Hypothalamus (tissue), 51 donors: Measurements from ENCODE around the gene TOMM5.

Source experiments
- DNase-seq, 51 donors: peaks; one replicate each; lab custom pipeline; 2025; lab: John Stamatoyannopoulos, UW

Gene TOMM5

DNA sequence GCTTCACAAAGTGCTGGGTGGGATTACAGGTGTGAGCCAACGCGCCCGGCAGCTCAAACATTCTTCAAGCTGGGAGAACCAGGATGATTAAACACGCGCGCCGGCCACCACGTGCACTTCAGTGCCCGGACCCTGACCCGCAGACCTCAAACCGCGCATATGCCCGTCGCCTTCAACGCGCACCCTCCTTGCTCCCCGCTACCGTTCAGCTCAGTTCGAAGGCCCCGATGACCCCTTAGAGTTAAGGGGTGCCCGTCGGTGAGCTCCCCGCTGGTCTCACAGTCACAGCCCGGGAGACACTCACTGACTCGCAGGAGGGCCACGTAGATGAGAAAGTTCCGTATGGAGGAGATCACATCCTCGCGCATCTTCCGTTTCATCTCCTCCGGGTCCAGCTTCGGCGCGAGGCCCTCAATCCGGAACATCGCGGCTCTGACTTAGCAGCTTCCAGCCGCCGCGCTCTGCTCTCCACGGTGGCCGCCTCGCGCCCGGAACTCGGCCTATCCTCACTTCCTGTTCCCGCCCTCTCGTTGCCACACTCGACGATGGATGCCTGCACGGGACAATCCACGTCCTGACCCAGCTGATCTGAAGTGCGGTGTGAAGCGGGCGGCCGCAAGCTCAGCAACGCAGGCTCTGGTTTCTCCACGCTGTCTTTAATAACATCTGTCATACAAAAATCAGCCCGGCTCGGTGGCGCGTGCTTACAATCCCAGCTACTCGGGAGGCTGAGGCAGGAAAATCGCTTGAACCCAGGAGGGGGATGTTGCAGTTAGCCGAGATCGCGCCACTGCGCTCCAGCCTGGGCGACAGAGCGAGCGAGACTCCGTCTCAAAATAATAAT, at the start of gene TOMM5:
TOMM5 (minus strand) TSS at position 490 of the 844 bp plus-strand sequence; CDS start at position 425, 65 bp downstream.
- DNase-seq: peak; percentile 46 to 96 (median 89)

DNA sequence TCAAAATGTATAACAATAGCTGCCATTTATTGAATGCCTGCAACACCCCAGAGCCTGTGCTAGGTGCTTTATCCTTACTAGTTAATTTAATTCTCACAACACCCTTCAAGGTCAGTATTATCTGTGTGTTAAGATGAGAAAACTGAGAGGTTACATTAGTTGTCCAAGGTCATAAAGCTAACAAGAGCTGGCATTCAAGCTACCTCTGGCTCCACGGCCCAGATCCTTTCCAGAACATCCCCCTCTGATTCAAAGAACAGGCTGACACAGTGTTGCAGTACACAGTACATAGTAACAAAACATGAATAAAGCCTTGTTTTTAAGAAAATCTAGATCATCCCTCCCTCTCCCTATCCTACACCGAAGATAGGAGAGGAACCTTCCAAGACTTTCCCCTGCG, 48.9 kb upstream of the TOMM5 start:
- DNase-seq: no peak

DNA sequence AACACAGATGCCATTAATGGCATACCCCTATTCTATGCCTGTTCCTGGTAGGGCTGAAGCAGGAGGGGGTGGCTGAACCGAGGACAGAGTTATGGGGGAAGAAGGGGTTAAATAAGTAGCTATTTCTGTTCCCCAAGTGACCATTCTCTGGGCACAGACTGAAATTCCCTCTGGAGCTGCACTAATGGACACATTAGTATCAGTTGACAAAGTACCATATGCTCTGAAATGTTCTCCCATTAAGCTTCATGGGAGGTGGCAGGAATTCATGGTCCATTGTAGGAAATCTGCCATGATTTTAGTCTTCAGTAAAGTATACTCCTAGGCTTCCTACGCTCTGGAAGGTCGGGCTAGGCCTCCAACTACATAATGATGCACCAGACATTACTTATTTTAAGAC, 47.8 kb upstream of the TOMM5 start:
- no peak for DNase-seq

DNA sequence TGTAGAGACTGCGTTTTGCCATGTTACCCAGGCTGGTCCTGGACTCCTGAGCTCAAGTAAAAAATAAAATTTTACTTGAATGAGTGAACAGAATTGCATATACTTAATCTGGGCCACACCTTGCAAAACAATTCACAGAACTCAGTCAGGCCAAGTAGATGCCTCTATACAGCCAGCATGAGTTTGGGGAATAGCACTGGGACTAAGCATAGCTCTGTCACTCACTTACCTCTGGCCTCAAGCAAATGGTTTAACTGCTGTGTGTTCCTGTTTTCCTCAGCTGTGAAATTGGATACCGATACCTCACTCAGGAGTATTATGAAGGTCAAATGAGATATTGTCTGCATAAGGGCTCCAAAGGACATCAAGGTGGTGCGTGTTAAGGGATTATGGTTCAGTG, 47.4 kb upstream of the TOMM5 start:
- no peak for DNase-seq

DNA sequence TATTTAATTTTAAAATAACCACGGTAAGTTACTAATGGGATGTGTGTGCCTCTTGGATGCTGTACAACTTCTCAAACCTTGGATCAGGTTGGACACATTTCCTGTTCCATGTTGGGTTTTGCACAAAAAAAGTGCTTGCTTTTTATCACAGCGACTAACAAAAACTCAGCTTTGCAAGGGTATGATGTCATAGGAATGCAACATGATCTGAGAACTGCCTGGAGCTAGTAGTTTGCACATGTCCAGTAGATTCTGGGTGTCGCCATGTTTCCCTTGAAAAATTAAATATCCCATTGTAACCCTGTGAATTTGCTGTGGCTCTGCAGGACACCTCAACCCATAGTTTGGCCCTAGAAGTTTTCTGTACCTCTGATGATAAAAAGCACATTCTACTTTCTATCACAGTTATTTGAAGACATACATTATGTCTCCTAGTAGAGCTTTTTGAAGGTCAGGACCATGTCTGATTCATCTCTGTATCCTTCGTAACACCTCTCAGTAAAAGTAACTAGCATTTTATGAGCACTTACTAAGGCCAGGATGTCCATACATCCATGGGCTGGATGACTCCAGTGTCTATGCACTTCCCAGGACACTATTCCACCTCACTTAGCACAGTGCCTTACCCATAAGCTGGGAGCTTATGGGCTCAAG, 46.8 kb upstream of the TOMM5 start:
- no peak for DNase-seq

DNA sequence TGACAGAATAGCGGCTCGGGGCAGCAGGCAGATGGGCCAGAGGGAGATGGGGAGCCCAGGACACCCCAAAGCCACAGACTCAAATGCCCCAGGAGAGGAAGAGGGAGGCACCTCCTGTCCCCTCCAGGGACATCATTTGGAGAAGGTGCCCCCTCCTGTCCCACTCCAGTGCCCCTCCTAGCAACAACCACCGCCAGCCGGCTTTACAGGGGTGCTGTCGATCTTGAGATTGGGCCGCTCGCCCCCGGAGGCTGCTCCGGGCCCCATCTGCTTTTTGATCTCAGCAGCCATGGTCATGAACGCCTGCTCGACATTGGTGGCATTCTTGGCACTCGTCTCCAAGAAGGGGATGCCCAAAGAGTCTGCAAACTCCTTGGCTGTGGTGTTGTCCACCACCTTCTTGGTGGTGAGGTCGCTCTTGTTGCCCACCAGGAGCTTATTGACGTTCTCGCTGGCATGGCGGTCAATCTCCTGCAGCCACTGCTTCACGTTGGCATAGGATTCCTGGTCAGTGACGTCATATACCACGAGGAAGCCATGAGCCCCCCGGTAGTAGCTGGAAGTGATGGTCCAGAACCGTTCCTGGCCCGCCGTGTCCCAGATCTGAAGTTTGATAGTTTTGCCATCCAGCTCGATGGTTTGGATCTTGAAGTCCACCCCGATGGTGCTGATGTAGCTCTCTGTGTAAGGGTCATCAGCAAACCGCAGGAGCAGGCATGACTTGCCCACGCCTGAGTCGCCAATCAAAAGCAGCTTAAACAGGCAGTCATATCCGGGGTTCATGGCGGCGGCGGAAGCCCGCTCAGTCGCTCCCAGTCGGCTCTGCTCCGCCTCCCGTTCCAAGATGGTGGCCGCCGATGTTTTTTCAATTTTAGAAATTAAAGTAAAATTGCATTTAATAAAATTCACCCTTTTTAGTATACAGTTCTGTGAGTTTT, 44.4 kb upstream of the TOMM5 start:
- no peak for DNase-seq

DNA sequence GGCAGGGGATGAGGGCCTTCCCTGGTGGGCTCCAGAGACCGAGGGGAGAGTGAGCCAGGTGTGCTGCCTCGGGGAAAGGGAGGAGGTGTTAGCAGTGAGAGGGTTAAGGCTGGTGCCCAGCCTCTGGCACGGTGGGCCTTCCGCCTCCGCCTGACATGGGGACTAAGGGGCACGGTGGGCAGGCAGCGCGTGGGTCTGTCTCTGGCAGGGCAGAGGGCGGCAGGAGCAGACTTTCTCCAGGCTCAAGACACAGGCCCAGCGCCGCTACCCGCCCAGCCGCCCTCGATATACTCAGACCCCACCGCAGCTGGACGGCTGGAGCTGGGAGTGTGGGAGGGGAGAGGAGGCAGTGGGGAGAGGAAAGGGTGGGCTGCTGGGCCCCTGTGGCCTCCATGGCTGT, 43.4 kb upstream of the TOMM5 start:
- no peak for DNase-seq

DNA sequence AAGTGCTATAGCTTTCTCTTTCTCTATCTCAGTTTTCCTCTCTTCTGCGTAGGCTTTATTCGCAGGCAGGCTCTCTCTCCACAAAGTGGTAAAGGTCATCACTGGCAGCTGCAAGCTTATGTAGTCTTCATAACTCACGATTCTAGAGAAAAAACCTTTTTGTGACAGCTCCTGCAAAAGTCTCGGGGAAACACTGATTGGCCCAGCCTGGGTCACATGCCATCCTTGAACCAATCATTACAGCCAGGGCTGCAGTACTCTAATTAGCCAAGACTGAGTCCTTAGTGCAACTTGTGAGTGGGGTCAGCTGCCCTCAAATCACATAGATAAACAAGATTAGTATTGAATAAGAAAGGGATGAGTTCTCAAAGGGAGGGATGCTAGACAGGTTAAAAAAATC, 40.1 kb upstream of the TOMM5 start:
- no peak for DNase-seq

DNA sequence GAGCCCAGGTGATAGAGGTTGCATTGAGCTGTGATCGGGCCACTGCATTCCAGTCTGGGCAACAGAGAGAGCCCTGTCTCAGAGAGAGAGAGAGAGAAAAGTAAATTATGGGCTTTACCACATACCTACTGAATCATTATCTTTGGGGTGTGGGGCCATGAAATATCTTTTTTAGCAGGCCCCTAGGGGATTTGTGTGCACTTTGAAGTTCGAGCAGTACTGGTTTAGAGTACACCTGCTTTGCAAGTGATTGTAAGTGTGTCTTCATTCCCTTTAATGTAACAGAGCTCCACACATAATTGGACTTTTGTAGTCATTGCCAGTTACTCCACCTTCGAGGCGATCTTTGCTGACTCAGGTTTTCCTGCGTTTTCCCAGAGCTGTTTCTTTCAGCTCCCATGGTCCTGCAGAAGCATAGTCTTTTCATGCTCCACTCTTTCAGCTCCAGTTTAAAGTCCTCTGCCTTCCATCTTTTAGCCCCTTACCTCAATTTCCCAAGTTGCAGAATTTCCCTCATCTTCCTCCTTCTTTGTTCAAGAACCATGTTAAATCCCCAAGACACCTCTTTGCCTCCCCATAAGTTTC, 34.4 kb upstream of the TOMM5 start:
- no peak for DNase-seq

DNA sequence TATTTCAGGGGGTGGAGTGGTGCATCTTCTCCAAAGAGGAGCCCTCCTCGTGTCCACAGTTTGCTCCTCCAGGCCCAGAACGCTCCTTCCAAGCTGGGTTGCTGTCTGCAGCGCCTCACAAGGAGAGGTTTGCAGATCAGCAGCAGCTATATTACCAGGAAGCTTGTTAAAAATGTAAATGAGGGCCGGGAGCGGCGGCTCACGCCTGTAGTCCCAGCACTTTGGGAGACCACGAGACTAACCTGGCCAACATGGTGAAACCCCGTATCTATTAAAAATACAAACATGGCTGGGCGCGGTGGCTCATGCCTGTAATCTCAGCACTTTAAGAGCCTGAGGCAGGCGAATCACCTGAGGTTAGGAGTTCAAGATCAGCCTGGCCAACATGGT, 33.4 kb upstream of the TOMM5 start:
- DNase-seq: no peak

DNA sequence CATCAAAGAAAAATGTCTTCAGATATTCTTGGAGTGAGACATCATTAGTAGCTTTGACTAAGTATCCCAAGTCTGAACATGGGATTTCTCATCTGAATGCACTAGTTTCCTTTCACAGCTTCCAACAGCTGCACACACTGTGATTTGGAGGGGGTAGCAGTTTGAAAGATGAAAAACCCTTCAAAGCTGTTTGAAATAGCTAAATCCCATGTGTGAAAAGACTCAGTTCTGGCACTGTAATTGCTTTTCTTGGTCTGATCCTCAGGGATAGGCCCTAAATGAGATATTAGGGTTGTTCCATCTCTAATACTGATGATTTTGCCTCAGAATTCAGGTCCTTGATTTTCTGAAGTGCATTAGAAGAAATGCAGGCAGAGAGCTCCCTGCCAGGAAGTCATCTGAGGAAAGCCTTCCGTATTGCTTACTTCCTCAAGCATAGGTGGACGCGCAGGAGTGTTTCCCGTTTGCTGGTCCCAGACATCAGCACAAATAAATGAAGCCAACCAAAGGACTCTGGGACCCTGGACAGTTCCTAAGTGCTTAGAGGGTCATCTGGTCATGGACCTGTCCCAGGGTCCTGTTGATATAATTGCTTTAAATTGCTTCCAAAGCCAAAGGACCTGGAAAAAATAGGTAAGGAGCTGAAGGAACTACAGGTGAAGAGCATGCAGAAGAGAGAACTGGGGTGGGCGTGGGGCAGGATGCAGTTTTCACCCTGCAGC, 32.8 kb upstream of the TOMM5 start:
- no peak for DNase-seq

DNA sequence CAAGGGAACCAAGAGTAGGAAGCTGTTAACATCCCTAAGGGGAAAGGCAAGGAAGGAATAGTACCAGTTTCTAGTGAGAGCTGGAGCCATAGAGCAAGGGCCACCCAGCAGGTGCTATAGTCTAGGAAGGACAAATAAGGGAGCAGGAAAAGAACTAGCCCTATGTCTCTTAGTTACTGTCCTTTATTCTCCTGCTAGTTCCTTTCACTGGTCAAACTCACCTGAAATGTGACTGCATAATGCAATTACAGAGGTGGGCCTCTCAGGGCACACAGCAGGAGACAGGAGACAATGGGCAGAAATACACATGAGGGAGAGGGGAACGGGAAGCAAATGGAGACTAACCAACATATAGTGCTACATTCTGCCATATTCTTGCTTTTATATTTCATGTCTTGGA, 31.7 kb upstream of the TOMM5 start:
- DNase-seq: no peak

DNA sequence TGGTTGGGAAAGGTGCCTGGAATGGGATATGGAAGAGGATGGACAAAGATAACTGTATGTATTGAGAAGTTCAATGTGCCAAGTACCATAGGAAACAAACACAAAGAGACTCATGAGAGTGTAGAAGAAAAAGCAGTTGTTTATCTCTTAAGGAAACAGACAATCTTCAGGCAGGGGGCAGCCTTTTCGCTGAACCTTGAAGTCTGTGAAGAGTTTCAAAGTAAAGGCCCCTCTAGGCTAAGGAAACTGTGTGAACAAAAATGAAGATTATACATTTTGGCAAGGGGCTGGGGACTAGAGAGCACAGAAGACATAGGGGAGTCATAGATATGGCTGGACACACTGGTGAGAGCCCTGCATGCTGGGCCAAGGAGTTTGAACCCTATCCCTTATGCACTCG, 30.9 kb upstream of the TOMM5 start:
- no peak for DNase-seq

DNA sequence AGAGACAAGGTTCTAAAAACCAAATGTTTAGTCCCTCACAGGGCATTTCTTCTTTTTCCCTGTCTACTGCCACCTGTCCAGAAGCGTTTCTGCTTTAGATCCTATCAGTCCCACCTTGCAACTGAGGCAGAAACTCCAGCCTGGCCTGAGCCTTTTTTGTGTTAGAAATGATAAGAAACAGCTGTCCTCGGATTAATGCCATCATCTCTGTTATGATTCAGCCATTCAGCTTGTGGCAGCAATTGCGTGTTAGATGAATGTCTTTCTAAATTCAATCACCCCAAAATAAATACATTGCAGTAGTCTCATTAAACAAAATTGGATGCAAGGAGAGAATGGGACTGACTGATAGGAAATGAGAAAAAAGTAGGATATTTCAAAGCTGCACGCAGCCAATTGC, 30.1 kb upstream of the TOMM5 start:
- no peak for DNase-seq

DNA sequence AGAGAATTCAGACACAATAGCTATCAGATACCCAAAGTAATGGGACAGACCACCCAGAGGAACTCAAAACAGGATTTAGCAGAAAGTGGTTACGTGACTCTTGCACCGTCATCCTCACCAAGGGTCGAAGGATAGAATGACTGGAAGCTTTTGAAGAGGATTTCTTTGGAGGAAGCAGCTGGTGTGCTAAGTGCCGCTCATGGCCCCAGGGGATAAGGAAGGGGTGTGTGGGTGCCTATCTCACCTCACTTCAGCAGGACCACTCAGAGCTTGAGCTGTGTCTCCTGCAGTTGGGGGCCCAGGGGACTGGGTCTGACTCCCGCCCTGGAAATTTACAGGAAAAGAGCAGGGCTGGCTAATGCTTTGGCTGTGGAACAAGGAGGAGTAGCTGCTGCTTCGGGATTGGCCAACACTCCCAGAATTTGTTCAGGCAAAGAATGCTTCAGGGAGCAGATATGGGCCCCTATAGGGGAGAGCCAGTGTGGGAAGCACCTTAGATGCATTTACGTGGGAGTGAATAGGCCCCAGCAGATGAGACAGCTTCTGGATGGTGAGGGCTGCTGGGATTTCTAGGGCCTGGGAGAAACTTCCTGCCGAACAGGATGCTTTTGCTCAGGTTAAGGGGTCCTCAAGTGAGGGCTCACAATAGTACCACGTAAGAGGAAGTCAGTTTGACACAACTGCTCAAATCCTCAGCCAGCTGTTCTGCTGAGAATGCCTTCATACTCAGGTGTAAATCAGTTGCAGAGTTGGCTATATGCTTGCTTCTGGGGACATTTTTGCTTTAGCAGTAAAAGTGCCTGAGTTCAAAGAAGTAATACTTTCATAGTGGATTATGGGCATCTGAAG, 29.1 kb upstream of the TOMM5 start:
- no peak for DNase-seq

DNA sequence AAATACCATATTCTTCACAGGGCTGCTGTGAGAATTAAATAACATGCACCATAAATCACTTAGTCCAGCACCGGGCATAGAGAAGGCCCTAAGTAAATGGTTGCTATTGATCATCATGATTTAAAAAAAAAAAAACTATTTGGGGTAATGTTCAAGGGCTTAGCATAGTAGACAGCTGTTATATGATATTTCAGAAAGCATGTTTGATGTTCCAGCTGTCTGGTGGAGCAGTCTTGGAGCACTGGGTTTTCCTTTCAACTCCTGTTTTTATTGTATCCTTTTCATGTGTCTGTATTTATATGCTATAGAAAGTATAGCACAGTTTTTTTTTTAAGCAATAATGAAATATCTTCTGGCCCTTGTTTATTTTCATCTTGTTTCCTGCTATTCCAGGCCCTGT, 28.0 kb upstream of the TOMM5 start:
- DNase-seq: no peak

DNA sequence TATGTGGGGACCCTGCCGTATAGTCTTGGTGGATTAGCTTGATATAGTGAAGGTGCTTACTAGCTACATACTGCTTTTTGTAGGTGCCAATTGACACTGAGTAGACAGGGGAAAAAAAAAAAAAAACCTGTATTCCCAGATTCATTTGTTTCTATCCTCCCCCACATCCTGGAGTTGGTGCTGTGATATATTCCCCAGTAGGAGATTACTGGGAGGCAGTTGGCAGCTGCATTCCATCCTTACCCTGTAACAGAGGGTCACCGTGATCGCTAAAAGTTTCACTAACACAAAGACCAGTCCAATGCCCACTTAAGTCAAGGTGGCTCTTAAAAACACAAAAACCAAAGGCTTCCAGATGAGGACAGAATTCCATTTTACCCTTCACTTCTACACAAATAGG, 27.4 kb upstream of the TOMM5 start:
- DNase-seq: no peak

DNA sequence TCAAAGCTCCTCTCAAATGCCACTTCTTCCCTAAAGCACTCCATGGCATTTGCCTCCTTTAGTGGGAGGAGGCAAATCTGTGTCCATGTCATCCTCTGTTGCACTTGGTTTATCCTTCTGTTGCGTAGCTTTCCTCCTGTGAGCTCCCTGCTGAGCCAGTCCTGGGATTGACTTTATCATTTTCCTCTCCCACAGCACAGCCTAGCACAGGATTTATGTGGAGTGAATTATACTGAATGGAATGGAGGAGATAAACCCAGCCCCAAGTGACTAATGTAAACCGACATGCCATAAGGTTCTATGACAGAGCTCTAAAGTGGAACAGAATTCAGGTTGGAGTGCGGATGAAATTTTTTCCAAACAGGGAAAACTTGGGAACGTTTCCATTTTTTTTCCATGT, 26.4 kb upstream of the TOMM5 start:
- no peak for DNase-seq

DNA sequence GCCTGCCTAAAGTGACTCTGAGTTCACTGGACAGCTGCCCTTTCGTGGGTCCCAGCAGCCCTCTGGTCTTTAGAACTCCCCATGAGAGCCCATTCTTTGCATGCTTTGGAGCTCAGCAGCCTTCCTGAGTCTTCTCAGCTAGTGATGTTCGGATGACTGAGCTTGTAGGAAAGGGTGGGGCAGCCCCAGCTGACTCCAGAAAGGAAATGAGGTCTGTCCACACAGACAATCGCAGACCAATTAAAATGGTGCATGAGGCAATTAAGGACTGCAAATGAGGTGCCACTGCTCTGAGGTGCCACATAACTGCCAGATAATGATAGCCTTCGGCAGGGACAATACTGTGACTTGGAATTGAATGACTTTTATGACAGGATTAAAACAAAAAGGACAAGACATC, 25.4 kb upstream of the TOMM5 start:
- DNase-seq: no peak
